Posterior cingulate gyrus (tissue), 11 donors: Measurements from ENCODE around the gene NLE1.
"Not testable (repeated sequence)": the region's sequence is repeated elsewhere in the genome, so short reads cannot be mapped to it uniquely, and the experiment has no call there.

Experiments
- DNase-seq, 10 donors: peaks; one replicate each; pipeline versions ENCODE4 v3.0.0 to v3.0.0-alpha.2; 2020 to 2021; ENCODE audit warnings: mixed read lengths in 3 of 10
- intact Hi-C: fragments of 100-400 bp; cut with DNase I; formaldehyde crosslinking; loops from one replicate; pipeline ENCODE4 v1.15.1; 2023

The NLE1 gene

GRCh38 chr17:35163886-35164285 lies 21.8 kb upstream of the NLE1 start:
- DNase-seq = no peak
- intact Hi-C loops = no loop called here

GRCh38 chr17:35162755-35163154 lies 20.7 kb upstream of the NLE1 start:
- intact Hi-C loops = no loop called here
- DNase-seq = peak in 1 of 10 donors; percentile 27

- DNase-seq = no peak
- intact Hi-C loops = no loop called here
Observed at GRCh38 chr17:35161281-35161761, 19.2 kb upstream of the NLE1 start.

- DNase-seq = peak in 2 of 10 donors; percentile 16 to 49
- intact Hi-C loops = no loop called here
Observed at GRCh38 chr17:35160354-35161201, 18.5 kb upstream of the NLE1 start.

- intact Hi-C loops = no loop called here
- no peak for DNase-seq
Observed at GRCh38 chr17:35159940-35160339, 17.8 kb upstream of the NLE1 start.

DNA sequence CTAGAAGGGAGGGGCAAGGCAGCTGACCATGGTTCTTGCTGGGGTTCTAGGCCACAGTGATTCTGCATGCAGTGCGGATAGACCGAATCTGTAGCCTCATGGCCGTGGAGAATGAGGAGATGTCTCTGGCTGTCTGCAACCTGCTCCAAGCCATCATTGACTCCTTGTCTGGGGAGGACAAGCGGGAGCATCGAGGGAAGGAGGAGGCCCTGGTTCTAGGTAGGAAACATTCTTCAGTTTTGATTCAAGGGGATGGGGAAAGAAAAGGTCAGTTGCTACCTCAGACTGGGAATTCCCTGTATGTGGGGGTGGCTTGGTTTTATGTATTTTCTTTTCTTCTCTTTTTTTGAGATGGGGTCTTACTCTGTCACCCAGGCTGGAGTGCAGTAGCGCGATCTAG lies 13.1 kb upstream of the NLE1 start:
- no peak for DNase-seq
- intact Hi-C loops = no loop called here

DNA sequence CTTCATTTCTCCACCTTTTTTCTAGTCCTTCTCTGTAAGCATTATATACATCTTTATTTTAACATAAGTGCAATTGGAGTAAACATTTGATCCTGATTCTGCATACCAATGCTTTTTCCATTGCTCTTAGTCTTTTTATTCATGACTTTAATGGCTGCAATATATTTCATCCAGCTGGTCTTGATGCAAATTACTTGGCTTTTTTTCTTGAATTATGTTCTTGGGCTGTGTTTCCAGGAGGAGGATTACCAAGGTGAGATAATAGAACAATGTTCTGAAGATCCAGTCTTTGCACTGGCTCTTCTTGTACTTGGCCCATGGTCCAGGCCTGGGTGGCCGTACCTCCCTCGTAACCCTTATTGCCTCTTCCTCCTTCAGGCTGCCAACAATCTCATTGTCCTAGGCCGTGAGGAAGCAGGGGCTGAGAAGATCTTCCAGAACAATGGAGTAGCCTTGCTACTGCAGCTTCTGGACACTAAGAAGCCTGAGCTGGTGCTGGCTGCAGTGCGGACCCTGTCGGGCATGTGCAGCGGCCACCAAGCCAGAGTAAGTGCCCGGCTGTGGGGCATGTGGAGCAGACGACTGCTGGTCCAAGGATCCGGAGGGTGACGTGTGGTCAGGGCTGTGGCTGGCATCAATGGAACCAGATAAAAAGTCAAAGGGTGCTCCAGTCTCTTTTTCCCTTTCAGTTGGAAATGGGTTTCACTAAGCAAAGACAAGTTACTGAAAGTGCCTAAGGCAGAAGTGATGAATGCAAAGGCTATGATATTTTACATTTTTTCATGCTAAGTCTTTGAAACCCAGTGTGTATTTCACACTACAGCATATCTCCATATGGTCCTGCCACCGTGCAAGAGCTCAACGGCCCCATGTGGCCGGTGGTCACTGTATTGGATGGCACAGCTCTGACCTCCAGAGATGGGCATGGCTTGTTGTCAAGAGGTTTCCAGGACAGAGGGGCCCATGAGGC lies 12.4 kb upstream of the NLE1 start:
- intact Hi-C loops = no loop called here
- peak in 2 of 10 donors; percentile 39 to 74 for DNase-seq

GRCh38 chr17:35152421-35153140 lies 10.5 kb upstream of the NLE1 start:
- DNase-seq = peak in 1 of 10 donors; percentile 52
- intact Hi-C loops = no loop called here

- intact Hi-C loops = not testable (repeated sequence)
- peak in 2 of 10 donors; percentile 20 to 64 for DNase-seq
Observed at GRCh38 chr17:35151080-35151479, 9.0 kb upstream of the NLE1 start.

DNA sequence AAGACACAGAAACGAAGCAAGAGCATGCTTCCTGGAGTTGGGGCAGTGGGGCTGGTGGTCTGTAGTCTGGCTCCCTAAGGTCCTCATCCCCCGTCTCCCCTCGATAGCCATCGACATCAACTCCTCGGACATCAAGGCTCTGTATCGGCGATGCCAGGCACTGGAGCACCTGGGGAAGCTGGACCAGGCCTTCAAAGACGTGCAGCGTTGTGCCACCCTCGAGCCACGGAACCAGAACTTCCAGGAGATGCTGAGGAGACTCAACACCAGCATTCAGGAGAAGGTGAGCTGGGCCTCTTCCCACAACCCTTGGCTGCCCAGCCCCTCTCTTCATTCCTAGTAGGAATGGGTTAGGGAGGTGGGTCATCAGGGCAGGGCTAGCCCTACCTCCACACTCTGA lies 7.8 kb upstream of the NLE1 start:
- peak in 1 of 10 donors; percentile 53 for DNase-seq
- intact Hi-C loops = loop anchor here (10.0 kb wide), 1 partner anchor 425 kb away; the partner anchor contains the start of gene PEX12

- DNase-seq = peak in 1 of 10 donors; percentile 75
- intact Hi-C loops = loop anchor here (10.0 kb wide), 1 partner anchor 427 kb away; the partner anchor contains the start of gene PEX12
Observed at GRCh38 chr17:35148144-35148543, 6.0 kb upstream of the NLE1 start.

DNA sequence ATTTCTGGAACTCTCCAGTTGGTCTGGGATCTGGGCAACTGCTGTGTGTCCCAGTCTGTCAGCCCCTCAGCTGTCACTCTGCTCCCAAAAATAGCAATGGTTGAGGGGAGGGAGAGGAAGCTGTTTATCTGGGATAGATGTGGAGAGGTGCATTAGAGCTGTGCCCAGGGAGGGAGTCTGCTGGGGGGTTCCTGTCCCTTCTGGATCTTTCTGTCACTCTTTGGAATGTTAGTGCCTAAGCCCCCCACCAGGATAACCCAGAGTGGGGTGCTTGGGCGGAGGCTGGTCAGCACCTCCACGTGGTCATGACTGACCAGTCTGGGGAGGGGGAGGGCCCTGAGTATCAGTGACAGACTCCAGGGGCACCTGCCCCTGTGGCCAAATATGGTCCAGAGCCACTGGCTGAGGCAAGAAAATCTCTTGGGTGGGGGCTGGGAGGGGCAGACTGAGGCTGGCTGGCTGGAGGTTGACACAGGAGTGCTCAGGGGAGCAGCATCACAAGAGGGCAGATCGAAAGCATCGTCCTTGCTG lies 5.3 kb upstream of the NLE1 start, which contains the start of gene UNC45B:
TSS of gene UNC45B (plus strand) at position 443 of the 531 bp plus-strand sequence. CDS start 447 bp downstream, outside the sequence.
- DNase-seq = peak in 1 of 10 donors; percentile 40
- intact Hi-C loops = loop anchor here (10.0 kb wide), 1 partner anchor 427 kb away; the partner anchor contains the start of gene PEX12

DNA sequence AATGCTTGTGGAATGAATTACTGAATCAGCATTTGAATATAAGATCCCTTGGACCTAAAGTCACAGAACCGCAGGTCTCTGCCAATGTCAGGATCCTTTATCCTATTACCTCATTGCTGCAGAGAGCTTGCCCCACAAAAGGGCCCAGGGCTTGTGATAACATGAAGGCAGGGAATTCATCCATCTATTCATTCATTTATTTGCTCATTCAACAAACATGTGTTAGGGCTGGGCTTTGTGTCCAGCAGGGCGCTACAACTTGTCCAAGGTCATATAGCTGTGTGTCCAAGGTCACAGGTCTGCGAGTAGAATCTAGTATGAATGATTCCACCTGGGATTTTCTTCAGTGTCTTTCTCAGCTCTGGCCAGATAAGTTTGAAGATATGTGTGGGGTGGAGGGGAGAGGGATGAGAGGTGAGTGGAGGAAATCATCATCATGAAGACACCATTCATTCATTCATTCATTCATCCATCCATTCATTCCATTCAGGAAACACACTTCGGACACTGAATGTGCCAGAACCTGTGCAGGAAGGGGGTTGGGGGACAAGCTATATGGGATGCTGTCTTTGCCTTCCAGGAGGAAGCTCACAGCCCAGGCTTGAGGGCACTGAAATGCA lies 4.2 kb upstream of the NLE1 start:
- intact Hi-C loops = loop anchor here (10.0 kb wide), 1 partner anchor 428 kb away; the partner anchor contains the start of gene PEX12
- DNase-seq = peak in 1 of 10 donors; percentile 7

GRCh38 chr17:35144840-35145239 lies 2.7 kb upstream of the NLE1 start:
- DNase-seq = peak in 1 of 10 donors; percentile 14
- intact Hi-C loops = loop anchor here (10.0 kb wide), 1 partner anchor 430 kb away; the partner anchor contains the start of gene PEX12

- intact Hi-C loops = loop anchor here (10.0 kb wide), 1 partner anchor 432 kb away; the partner anchor contains the start of gene PEX12
- DNase-seq = no peak
Observed at GRCh38 chr17:35142467-35142796, 329 bp upstream of the NLE1 start.

DNA sequence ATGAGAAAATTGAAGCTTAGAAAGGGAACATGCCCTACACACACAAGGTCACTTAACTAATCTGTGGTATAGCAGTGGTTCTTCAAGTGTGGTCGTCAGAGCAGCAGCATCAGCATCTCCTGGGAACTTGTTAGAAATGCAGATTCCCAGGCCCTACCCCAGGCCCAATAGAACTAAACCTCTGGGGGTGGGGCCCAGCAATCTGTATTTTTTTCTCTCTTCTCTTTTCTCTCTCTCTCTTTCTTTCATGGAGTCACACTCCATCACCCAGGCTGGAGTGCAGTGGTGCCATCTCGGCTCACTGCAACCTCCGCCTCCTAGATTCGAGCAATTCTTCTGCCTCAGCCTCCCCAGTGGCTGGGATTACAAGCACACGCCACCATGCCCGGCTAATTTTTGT lies 3.9 kb downstream of the NLE1 start:
- intact Hi-C loops = no loop called here
- DNase-seq = no peak

- DNase-seq = peak in 1 of 10 donors; percentile 58
- intact Hi-C loops = no loop called here
Observed at GRCh38 chr17:35135322-35135721, 6.8 kb downstream of the NLE1 start.

DNA sequence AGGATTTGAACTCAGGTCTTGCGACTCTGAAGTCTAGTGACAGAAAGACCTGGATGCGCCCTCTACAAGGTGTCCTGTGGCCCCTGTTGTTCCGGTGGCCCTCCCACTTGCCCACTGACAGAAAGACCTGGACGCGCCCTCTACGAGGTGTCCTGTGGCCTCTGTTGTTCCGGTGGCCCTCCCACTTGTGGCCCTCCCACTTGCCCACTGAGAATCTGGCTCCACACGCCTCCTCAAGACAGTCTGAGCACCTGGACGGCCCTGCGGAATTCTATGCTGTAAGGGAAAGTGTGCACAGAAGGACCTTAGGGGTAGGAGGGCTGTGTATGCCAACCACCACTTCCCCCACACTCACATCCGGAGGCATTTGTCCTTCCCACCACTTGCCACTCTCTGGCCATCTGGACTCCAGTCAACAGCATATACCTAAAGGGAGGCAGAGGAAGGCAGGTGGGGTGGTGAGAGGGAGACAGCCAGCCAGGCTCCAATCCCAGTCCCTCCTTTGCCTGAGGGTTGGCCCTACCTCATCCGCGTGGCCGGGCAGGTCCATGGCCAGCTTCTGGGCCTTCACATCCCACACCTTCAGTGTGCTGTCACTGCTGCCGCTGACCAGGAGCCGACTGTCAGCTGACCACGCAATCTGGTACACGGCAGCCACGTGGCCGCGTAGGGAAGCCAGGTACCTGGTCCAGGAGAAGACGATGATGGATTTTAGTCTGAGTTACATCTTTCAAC lies 9.1 kb downstream of the NLE1 start:
- peak in 1 of 10 donors; percentile 70 for DNase-seq
- intact Hi-C loops = no loop called here
